GM10248 (cell line): ENCODE measurements around the gene VWF.

ENCODE experiments used
- CTCF ChIA-PET: fragments of 300-600 bp; sonication (Branson Sonifier 250); formaldehyde crosslinking; extraction: SDS; loops from one replicate; lab custom pipeline; 2021; ENCODE audit warnings: antibody characterized with exemption; lab: Yijun Ruan, JAX
- POLR2A ChIA-PET: fragments of 350-650 bp; sonication (Branson Sonifier 250); formaldehyde crosslinking; extraction: SDS; loops from one replicate; lab custom pipeline; 2020; ENCODE audit warnings: antibody characterized with exemption; lab: Yijun Ruan, JAX
- DNase-seq: peaks from one replicate; pipeline ENCODE4 v3.0.0; 2012; ENCODE audit errors: extremely low spot score
- CTCF ChIP-seq: IDR thresholded peaks from 2 replicates; pipeline ENCODE4 v1.5.1; 2012; ENCODE audit warnings: mild to moderate bottlenecking, low read depth; ENCODE audit errors: extremely low read depth, missing control alignments, control extremely low read depth

The VWF gene

GRCh38 chr12:5945071-5946008, 179.1 kb downstream of the VWF start, which contains the start of gene ANO2:
TSS of gene ANO2 (minus strand) at chr12:5945259. CDS start at chr12:5945217, 42 bp downstream.
- DNase-seq, result no peak
- TF ChIP-seq CTCF, result no peak
- ChIA-PET POLR2A (no interaction called here), CTCF (no interaction called here)

DNA sequence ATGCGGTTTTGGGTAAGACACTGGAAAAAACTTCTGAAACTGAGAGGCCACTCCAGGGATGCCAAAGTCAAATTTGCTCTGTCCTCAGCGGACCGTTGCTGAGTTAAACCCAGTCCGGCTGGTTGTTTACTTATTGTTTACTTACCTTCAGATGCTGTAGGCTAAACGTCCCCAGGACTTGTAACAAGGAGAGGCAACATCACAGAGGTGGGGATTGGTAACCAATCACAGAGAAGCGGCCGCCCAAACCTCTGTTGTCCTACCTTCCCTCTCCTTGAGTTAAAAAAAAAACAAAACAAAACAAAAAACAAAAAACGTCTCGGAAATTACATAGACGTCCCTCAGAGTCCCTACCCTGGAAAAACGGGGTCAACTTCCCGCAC, 179.8 kb downstream of the VWF start:
- POLR2A ChIA-PET, result no interaction called here
- CTCF ChIA-PET, result no interaction called here
- no peak for TF ChIP-seq CTCF
- no peak for DNase-seq

- TF ChIP-seq CTCF, result no peak
- ChIA-PET CTCF (no interaction called here), POLR2A (no interaction called here)
- no peak for DNase-seq
Observed at GRCh38 chr12:5944053-5944452, 180.4 kb downstream of the VWF start.

- TF ChIP-seq CTCF, result no peak
- CTCF ChIA-PET, result no interaction called here
- no peak for DNase-seq
- POLR2A ChIA-PET, result no interaction called here
Observed at GRCh38 chr12:5941907-5942306, 182.6 kb downstream of the VWF start.

DNA sequence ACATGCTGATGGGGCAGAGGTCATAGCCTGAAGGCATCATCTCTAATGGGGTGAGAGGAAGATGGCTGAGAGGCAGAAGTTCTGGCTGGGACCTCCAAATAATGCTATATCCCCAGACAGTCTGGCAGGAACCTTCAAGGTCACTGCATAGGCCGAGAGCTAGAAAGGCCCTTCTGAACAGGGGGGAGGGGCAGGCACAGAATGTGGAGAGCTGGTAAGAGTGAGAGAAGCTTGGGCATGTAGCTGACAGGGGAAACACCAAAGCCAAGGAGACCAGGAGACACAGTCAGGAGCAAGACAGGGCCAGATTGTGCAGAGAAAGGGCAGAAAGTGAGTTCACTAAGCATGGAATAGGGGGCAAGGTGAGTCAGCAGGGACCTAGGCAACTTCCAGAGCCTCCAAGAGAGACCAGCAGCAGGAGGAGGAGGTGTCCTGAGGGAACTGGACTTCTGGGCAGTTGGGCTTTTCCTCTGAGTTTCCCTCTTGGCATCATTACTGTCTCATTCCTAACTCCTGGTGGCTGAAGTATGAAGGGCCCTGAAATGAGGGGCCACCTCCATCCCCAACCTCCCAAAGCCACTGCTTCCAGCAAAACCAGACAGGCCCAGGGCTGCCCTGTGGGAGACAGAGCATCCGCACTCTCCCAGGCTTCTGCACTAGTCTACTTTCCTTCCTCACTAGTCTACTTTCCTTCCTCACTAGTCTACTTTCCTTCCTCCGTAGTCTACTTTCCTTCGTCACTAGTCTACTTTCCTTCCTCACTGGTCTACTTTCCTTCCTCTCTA, 196.5 kb downstream of the VWF start:
- ChIA-PET POLR2A (no interaction called here), CTCF (no interaction called here)
- no peak for TF ChIP-seq CTCF
- DNase-seq, result no peak

GRCh38 chr12:5925646-5926045, 198.8 kb downstream of the VWF start:
- POLR2A ChIA-PET, result no interaction called here
- no peak for TF ChIP-seq CTCF
- no peak for DNase-seq
- CTCF ChIA-PET, result interaction anchor here (1.4 kb wide), 1 partner anchor 63 kb away, joined by 4 read pairs; no protein-coding TSS in a partner anchor
